ENCODE results near the gene ELANE. TPM values are rescaled to one million over a fixed set of nuclear protein-coding genes. Genes with fewer than 3 reads are reported as not detected.

ELANE gene
- total RNA-seq, 2 donors from 2014 or later, result 0.41 TPM; not detected in 1

DNA sequence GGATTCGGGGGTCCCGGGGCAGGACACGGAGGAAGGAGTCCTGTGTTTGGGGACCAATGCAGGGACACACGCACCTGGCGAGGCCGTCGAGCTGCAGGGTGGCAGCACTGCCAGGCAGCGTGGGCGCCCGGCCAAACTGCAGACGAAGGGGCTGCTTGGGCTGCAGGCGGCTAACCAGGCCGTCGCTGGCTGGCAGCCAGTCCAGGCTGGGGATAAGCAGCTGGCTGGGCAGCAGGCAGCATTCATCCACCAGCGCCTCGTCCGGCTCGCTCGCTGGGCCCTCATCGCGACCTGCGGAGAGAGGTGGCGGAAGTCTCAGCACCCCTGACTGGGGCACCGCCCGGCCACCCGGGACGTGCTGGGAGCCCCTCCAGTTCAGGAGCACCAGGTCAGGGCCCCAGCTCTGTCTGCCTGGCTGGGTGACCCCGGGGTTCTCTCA lies 18.9 kb downstream of the ELANE start:
- Histone ChIP-seq H3K4me3 (no peak overlapping the region), H3K36me3 (peaks cover 33% of the 10 kb centered on the region), H3K4me1 (ENCODE audit: control insufficient read depth in 1 of 2, low read depth in 2 of 2) (peaks cover 7 to 14% of the 10 kb centered on the region in 2 donors), H3K27me3 (replicated peaks; ENCODE audit: insufficient read depth) (no peaks in the 10 kb centered on the region), H3K27ac (no peak overlapping the region), H3K9me3 (no peaks in the 10 kb centered on the region)
- DNase-seq (ENCODE audit: low spot score), result no peak
- ATAC-seq (ENCODE audit: insufficient number of reproducible peaks, low FRiP score, low read depth), result no peak
- TF ChIP-seq, protein P1, sequence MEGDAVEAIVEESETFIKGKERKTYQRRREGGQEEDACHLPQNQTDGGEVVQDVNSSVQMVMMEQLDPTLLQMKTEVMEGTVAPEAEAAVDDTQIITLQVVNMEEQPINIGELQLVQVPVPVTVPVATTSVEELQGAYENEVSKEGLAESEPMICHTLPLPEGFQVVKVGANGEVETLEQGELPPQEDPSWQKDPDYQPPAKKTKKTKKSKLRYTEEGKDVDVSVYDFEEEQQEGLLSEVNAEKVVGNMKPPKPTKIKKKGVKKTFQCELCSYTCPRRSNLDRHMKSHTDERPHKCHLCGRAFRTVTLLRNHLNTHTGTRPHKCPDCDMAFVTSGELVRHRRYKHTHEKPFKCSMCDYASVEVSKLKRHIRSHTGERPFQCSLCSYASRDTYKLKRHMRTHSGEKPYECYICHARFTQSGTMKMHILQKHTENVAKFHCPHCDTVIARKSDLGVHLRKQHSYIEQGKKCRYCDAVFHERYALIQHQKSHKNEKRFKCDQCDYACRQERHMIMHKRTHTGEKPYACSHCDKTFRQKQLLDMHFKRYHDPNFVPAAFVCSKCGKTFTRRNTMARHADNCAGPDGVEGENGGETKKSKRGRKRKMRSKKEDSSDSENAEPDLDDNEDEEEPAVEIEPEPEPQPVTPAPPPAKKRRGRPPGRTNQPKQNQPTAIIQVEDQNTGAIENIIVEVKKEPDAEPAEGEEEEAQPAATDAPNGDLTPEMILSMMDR (IDR thresholded peaks at IDR 0.05), result no peak

DNA sequence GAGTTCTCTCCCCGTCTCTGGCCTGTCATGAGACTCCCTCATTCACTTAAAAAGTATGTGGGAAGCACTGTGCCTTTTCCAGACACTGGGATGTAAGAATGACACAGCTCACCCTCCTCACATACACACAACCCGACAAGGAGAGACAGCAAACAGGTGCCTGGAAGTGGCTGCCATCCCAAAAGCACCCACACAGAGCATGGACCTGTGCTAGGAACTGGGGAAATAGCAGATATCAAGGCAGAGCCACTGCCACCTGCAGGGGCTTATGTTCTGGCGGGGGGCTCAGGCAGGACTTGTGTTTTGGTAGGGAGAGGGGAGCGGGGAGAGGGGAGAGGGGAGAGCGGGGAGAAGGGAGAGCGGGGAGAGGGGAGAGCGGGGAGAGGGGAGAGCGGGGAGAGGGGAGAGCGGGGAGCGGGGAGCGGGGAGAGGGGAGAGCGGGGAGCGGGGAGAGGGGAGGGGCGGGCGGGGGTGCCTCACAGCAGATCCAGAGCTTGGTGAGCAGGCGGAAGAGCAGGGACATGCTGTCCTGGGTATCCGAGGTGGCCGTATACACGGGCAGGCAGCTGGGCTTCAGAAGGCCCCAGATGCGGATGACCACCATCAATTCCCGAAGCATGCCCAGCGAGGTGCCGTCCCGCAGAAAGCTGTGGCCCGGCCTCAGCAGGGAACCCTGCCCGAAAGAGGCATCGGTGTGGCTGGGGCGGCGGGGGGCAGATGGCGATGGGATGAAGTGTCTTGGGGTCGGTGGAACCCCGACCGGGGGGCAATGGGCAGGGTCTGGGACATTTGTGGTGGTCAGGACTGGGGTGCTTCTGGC lies 19.6 kb downstream of the ELANE start:
- Histone ChIP-seq H3K4me1 (ENCODE audit: control insufficient read depth in 1 of 2, low read depth in 2 of 2) (peaks cover 7 to 14% of the 10 kb centered on the region in 2 donors), H3K27ac (no peak overlapping the region), H3K27me3 (replicated peaks; ENCODE audit: insufficient read depth) (no peaks in the 10 kb centered on the region), H3K36me3 (peaks cover 37% of the 10 kb centered on the region), H3K4me3 (no peak overlapping the region), H3K9me3 (no peaks in the 10 kb centered on the region)
- TF ChIP-seq, protein P1 (IDR thresholded peaks at IDR 0.05), result no peak
- no peak for ATAC-seq (ENCODE audit: insufficient number of reproducible peaks, low FRiP score, low read depth)
- DNase-seq (ENCODE audit: low spot score), result no peak

DNA sequence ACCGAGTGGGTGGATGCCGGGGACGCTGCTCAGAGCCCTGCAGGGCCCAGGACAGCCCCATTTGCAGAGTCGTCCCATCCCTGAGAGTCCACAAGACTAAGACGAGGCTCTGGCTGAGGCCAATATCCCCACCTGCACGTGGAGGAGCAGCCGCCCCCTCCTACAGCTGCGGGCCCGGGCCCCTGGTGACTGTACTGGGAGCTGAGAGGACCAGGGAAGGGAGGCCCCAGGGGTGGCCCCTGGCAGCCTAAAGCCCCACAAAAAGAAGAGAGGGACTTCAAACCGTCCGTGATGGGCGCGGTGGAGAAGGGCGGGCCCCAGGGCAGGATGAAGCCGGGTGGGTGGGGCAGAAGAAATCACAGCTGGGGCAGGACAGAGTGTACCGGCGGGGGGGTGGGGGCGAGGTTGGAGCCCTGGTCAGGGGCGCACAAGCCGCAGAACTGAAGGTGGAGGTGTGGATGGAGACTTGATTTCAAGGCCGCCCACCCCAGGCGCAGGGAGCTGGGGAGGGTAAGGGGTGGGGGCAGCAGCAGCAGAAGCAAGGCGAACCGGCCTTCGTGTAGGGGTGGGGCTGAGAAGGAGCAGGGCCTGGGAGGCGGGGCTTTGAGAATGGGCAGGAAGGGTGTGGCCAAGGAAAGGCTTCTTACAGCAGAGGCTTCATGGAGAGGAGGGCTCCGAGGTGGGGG lies 20.3 kb downstream of the ELANE start:
- no peak overlapping the region for H3K4me3 ChIP-seq
- H3K27ac ChIP-seq, result no peak overlapping the region
- ATAC-seq (ENCODE audit: insufficient number of reproducible peaks, low FRiP score, low read depth) (no peak), DNase-seq (ENCODE audit: low spot score) (no peak)
- TF ChIP-seq, protein P1 (IDR thresholded peaks at IDR 0.05), result no peak
- H3K4me1 ChIP-seq (ENCODE audit: control insufficient read depth in 1 of 2, low read depth in 2 of 2), result peaks cover 7 to 14% of the 10 kb centered on the region in 2 donors
- H3K27me3 ChIP-seq (replicated peaks; ENCODE audit: insufficient read depth), result no peaks in the 10 kb centered on the region
- peaks cover 41% of the 10 kb centered on the region for H3K36me3 ChIP-seq
- H3K9me3 ChIP-seq, result no peaks in the 10 kb centered on the region

DNA sequence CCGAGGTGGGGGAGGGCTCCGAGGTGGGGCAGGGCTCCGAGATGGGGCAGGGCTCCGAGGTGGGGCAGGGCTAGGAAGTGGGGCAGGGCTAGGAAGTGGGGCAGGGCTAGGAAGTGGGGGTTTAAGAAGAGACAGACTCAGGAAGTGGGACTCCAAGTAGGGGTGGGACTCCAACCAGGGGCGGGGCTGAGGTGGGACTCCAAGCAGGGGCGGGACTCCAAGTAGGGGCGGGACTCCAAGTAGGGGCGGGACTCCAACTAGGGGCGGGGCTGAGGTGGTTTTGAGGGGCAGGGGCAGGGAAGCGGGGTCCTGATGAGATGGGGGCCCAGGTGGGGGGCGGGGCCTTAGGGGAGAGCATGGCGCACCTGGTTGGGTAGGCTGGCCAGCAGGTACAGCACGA lies 21.0 kb downstream of the ELANE start:
- H3K27me3 ChIP-seq (replicated peaks; ENCODE audit: insufficient read depth), result no peaks in the 10 kb centered on the region
- peaks cover 7 to 14% of the 10 kb centered on the region in 2 donors for H3K4me1 ChIP-seq (ENCODE audit: control insufficient read depth in 1 of 2, low read depth in 2 of 2)
- H3K4me3 ChIP-seq, result no peak overlapping the region
- peaks cover 36% of the 10 kb centered on the region for H3K36me3 ChIP-seq
- DNase-seq (ENCODE audit: low spot score), result no peak
- TF ChIP-seq, protein P1 (IDR thresholded peaks at IDR 0.05), result no peak
- ATAC-seq (ENCODE audit: insufficient number of reproducible peaks, low FRiP score, low read depth), result no peak
- H3K9me3 ChIP-seq, result no peaks in the 10 kb centered on the region
- no peak overlapping the region for H3K27ac ChIP-seq

DNA sequence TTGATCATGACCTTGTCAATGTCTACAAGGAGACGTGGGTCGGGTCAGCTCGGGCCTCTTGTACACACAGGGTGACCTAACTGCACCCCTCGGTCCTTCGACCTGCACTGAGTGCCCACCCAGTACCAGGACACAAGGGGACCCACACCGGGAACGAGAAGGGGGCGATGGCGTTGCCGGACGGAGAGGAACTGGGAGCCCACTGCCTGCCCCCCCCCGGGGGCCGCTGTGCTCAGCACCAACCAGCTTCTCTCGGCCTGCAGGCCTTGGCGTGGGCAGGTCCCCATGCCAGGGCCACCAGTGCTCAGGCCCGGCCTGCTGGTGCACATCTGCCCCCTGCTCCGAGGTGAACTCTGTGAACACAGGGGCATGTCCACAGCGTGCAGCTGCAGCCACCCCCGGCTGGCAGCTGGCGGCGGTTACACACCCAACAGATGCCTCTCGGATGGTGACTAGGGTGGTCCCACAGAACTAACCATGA lies 21.5 kb downstream of the ELANE start:
- TF ChIP-seq, protein P1 (IDR thresholded peaks at IDR 0.05), result no peak
- H3K4me3 ChIP-seq, result no peak overlapping the region
- H3K36me3 ChIP-seq, result peaks cover 31% of the 10 kb centered on the region
- no peaks in the 10 kb centered on the region for H3K9me3 ChIP-seq
- H3K4me1 ChIP-seq (ENCODE audit: control insufficient read depth in 1 of 2, low read depth in 2 of 2), result peaks cover 6 to 12% of the 10 kb centered on the region in 2 donors
- no peaks in the 10 kb centered on the region for H3K27me3 ChIP-seq (replicated peaks; ENCODE audit: insufficient read depth)
- no peak overlapping the region for H3K27ac ChIP-seq
- no peak for ATAC-seq (ENCODE audit: insufficient number of reproducible peaks, low FRiP score, low read depth)
- no peak for DNase-seq (ENCODE audit: low spot score)

All from thoracic aorta (tissue), 2 donors.